ENCODE data around the gene TEPSIN.

Gene TEPSIN

DNA sequence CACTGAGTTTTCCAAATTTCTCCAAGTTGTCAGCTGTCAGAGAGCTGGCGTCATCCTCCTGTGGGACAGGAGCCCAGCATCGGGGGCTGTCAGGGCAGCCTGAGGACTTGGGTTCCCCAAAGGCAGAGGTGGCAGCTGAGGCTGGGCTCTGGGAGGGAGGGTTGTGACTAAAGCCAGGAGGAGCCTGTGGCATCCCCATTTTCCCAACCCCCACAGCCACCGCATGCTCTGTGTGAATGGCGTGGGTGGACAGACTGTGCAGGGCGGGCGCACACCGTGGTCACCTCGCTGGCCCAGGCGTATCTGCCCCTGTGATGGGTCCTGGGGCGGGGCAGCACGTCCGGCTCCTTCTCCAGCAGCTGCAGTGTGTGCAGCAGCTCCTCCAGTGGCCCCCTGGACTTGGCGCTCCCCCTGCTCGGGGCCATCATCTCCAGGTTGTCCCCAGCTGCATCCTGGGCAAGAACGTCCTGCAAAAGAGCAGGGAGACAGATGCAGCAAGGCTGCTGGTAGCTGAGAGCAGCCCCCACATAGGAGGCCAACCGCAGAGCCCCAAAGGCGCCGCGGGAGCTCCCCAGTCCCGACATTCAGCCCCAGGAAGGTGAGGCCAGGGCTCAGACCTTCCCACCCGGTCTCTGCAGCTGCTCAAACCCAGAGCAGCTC lies 40.9 kb downstream of the TEPSIN start:
- DNase-seq, result no peak

- DNase-seq, result no peak
Measured at GRCh38 chr17:81197409-81197795, 41.5 kb downstream of the TEPSIN start.

DNA sequence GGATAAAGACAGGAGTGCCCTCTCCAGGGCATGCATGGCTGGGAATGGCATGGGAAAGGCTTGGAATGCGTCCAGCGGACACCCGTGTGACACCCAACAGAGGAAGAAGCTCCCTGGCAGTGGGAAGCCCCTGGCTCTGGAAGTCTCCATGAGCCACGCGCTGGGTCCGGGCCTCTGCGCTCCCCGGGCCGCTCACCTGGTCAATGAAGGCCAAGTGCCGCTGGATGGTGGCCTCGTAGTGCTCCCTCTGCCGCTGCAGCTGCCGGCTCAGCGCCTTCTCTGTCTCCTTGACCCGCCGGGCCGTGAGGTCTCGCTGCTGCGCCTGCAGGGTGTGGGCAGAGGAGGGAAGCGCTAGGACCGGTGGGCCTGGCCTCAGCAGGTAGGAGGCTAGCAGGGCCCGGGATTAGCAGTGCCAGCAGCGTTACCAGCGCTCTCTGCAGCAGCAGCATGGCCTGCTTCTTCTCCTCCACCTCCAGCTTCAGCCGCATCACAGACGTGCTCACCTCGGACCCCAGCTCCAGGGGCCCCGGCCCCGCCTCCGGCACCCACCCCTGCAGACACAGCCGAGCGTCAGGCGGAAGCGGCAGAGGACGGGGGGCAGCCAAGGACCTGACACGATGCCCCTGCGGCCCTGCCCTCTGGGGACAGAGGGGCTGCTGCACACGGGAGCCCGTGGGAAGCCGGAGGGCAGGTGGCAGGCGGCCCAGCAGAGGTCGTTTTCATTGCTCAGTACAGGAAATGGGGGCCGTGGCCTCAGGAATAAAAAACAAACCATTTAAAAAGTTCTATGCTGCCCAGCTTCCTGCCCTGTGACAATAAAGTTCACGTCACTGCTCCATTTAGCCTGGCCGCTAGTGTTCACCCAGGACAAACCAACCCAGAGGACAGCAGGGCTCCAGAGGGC lies 42.1 kb downstream of the TEPSIN start:
- DNase-seq, result no peak

GRCh38 chr17:81195941-81196495 lies 42.8 kb downstream of the TEPSIN start:
- DNase-seq, result no peak

GRCh38 chr17:81194941-81195901 lies 43.6 kb downstream of the TEPSIN start:
- no peak for DNase-seq

DNA sequence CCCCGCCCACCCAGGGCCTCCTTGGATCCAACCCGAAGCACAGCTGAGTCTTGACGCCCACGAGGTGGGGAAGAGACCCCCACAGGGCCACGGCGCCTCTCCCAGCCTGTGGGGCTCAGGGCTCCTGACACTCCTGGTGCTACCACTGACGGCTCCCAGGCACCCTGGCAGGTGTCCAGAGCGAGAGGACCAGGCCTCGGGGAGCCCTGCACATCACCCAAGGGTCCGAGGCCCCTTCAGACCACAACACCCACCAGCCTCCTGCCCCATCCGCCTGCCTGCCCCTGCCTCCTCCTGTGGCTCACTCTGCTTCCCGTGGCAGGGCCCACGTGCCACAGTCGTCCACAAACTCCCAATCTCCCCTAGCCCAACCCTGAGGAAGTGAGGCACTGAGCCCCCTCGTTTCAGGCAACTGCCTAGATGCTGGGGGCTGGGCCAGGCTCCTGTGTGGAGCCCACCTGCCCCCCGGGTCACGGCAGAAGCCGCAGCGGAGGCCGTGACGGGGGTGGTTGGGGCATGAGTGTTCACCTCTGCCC lies 44.6 kb downstream of the TEPSIN start:
- no peak for DNase-seq

- no peak for DNase-seq
Measured at GRCh38 chr17:81193470-81194224, 45.2 kb downstream of the TEPSIN start.

DNA sequence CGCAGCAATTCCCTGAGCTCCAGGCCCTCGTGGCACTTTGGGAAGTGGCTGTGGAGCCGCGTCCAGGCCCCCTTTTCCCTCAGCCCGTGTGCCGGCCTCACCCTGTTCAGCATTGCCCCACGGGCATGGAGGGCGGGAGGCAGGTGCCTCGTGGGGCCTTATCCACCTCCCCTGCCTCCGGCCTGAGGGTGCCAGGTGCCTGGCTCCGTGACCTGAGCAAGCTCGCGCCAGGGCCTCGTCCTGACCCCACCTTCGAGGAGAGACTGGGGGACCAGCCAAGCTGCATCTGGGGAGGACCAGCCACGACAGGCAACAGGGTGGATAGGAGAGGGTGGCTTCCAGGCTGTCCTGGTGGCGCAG lies 45.8 kb downstream of the TEPSIN start:
- DNase-seq, result no peak

GRCh38 chr17:81192386-81193050 lies 46.3 kb downstream of the TEPSIN start:
- no peak for DNase-seq

DNA sequence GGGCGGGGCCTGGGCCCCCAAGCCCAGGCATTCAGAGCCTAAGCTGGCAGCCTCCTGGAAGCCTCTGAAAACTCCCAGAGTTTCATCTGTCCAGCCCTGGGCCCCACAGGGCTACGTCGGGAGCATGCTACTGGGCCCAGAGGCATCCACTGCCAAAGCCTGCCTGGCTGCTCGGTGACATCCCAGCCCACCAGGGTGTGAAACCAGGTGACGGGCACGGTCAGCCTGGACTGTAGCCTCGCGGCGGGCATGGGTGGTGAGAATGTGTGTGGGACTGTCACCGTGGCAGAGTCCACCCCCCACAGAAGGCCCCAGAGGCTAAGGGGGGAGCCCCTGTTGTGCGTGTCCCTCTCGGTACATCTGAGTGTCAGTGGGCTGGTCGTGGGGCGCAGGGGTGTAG lies 47.2 kb downstream of the TEPSIN start:
- DNase-seq, result no peak

DNA sequence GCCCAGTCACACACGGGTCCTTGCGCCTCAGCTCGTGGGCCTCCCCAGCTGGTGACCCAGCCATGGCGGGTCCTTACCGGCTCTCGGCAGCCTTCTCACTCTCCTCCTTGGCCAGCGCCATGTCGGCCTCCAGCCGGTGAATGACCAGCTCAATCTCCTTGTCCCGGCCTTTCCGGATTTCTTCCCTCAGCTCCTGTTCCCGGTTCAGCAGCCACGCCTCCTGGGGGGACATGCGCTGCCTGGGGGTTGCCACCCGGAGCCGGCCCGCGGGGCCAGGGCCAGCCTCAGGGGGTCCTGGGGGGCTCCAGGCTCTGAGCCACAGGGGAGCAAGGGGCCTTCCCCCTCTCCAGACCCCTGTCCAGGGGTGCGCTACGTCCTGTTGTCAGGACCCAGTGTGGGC lies 47.7 kb downstream of the TEPSIN start:
- no peak for DNase-seq

- no peak for DNase-seq
Measured at GRCh38 chr17:81190591-81190990, 48.3 kb downstream of the TEPSIN start.

- peak in 3 of 14 donors; percentile 8 to 9 (median 9) for DNase-seq
Measured at GRCh38 chr17:81189670-81190530, 49.0 kb downstream of the TEPSIN start.

GRCh38 chr17:81189016-81189415 lies 49.8 kb downstream of the TEPSIN start:
- no peak for DNase-seq

DNA sequence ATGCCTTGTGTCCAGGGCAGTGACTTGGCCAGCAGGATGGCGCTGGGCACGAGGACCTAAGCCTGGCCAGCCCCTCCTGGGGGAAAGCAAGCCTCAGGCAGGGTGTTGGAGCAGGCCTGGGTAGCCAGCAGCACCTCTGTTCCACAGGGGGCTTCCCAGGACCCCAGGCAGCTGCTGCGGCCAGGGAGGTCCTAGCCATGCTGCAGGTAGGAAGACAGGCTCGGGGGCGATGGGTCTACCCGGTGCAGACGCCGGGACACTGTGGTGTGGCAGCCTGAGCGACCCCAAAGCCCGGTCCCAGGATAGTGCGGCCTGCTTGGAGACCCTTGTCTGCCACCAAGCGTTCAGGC lies 50.4 kb downstream of the TEPSIN start:
- no peak for DNase-seq

DNA sequence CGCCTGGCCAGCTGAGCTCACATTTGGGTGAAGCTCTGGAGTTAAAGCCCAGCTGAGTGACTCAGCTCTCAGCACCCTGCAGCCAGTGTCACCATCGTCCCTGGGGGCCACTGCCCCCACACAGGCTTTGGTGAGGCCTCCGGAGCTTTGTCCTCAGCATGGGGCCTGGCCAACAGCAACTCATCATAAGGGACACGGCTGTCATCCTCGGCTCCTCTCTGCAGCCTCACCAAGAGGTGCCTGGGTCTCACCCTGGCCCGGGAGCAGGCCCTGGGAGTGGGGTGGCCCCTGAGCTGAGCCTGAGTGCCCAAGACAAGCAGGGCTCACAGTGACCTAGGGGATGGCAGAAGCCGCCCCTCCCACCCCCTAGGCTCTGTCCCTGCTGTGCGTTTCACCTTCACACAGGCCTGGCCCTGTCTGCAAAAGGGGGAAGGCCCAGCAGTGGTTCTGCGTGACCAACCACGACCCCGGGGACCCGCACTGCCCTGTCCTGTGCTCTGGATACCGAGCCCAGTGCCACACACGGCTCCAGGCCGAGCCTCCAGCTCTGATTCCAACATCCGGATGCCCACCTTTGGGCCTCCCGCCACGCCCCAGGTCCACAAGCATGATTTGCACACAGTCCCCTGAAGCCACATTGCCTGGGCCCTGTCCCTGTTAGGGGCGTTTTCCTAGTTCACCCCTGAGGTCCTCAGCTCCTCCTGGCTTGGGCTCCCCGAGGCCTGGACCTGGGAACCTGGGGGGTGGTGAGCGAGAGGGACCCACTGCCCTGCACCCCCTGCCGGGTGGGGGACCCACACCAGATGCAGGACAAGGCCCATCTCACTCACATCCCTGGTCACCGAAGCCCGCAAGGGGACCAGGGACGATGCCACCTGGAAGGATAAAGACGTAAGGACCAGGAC lies 51.0 kb downstream of the TEPSIN start:
- no peak for DNase-seq

- no peak for DNase-seq
Measured at GRCh38 chr17:81187120-81187519, 51.7 kb downstream of the TEPSIN start.

GRCh38 chr17:81186203-81186602 lies 52.7 kb downstream of the TEPSIN start:
- no peak for DNase-seq

DNA sequence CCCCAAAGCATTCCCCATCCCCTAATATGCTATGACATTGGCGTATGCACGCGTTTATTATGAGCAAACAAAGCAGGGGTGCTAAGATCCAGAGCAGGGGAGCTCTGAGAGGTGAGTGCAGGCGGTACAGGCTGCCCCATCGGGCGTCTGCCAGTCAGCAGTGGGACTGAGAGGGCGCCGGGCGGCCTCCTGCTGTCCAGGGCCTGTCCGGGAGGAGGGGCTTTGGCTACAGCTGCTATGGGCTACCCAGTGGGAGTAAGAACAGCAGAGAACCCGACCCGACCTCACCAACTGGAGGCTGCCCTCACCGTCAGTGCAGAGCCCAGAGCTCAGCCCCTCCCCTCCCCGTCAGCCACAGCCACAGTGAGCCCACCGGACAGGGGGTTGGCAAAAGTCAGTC lies 54.3 kb downstream of the TEPSIN start:
- no peak for DNase-seq
